Brain microvascular endothelial cell (primary cell): Measurements from ENCODE around the gene METTL16.

Experiments used
- DNase-seq: peaks from one replicate; pipeline ENCODE4 v3.0.0-alpha.2; 2020
- H3K27ac ChIP-seq: fragments of 250-450 bp; sonication (Bioruptor Pico); 2 replicates; pipeline ENCODE4 v1.5.1; 2020; ENCODE audit warnings: mild to moderate bottlenecking, moderate library complexity
- H3K27me3 ChIP-seq: fragments of 250-450 bp; sonication (Bioruptor Pico); replicated peaks from 2 replicates; pipeline ENCODE4 v1.5.1; 2020; ENCODE audit warnings: mild to moderate bottlenecking
- H3K36me3 ChIP-seq: fragments of 250-450 bp; sonication (Bioruptor Pico); replicated peaks from 2 replicates; pipeline ENCODE4 v1.5.1; 2020; ENCODE audit warnings: mild to moderate bottlenecking
- H3K4me3 ChIP-seq: 2 replicates; pipeline ENCODE4 v1.5.1; 2011; ENCODE audit warnings: low read depth, mild to moderate bottlenecking, control low read depth, low read length, moderate library complexity
- in situ Hi-C: cut with HindIII; loops from 2 replicates; pipeline ENCODE4 v1.10.0; 2017; ENCODE audit warnings: low sequenced_read_pairs, low pct_ligation_motif_present
- TF ChIP-seq, protein P1 (sequence below): IDR thresholded peaks from 2 replicates; pipeline ENCODE4 v1.5.1; 2011; ENCODE audit warnings: low read depth, mild to moderate bottlenecking, moderate library complexity, low read length, control low read depth, inconsistent platforms; ENCODE audit errors: missing control alignments

The METTL16 gene

DNA sequence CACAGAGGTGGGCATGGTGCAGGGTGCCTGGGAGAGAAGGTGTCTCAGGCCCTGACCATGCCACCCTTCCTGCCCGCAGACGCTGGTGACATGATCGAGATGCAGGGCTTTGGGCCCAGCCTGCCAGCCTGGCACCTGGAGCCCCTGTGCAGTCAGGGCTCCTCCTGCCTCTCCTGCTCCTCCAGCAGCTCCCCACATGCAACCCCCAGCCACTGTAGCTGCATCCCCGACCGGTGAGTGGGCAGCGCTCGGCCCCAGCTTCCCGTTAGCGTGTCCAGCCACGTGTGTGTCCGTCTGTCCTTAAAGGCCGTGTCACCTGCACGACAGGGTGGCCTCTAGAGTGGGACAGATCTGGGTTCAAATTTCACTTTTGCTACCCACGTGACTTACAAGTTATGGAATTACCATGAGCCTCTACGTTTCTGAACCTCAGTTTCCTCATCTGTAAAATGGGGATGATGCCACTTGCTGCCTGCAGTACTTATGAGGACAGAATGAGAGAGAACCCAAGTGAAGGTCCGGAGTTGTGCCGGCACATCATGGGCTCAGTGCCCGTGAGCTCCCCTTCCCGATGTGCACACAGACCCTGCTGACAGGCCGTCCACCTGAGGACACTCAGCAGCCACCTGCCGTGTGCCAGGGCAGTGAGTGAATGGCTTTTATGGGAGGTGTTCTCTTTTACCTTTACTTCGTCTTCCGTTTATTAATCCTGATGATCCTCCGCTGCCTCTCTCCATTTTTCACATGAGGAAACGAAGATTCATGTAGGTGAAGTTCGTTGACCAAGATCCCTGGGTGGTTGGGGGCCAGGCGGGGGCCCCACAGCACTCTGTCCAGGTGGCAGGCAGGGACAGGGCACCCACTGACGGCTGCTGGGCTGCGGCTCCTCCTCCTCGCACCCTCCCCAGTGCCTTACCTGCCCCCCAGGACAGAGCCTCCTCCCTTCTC lies 140.2 kb downstream of the METTL16 start:
- TF ChIP-seq, protein P1, sequence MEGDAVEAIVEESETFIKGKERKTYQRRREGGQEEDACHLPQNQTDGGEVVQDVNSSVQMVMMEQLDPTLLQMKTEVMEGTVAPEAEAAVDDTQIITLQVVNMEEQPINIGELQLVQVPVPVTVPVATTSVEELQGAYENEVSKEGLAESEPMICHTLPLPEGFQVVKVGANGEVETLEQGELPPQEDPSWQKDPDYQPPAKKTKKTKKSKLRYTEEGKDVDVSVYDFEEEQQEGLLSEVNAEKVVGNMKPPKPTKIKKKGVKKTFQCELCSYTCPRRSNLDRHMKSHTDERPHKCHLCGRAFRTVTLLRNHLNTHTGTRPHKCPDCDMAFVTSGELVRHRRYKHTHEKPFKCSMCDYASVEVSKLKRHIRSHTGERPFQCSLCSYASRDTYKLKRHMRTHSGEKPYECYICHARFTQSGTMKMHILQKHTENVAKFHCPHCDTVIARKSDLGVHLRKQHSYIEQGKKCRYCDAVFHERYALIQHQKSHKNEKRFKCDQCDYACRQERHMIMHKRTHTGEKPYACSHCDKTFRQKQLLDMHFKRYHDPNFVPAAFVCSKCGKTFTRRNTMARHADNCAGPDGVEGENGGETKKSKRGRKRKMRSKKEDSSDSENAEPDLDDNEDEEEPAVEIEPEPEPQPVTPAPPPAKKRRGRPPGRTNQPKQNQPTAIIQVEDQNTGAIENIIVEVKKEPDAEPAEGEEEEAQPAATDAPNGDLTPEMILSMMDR = no peak
- DNase-seq = no peak
- no peak overlapping the region for H3K4me3 ChIP-seq
- in situ Hi-C loops = no loop called here
- H3K36me3 ChIP-seq = peaks cover 5% of the 10 kb centered on the region
- no peak overlapping the region for H3K27ac ChIP-seq
- H3K27me3 ChIP-seq = no peaks in the 10 kb centered on the region

DNA sequence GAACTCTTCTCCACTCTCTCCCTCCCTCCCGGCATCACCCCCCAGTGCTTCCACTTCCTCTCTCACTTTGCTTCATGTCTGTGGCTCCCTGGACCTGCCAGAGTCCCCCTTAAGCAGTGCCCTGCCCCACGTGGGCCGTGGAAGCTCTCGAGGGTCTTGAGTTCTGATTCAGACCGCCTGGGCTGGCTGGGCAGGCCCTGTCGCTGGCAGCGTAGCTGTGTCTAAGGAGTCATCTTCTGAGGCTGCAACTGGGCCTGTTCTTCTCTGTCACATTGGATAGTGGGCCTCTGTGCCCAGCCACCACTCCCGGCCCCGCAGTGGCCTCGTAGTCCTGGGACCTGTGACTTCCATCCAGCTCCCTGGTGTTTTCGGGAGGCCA lies 141.5 kb downstream of the METTL16 start:
- in situ Hi-C loops = no loop called here
- H3K27me3 ChIP-seq = no peaks in the 10 kb centered on the region
- peaks cover 3% of the 10 kb centered on the region for H3K36me3 ChIP-seq
- no peak overlapping the region for H3K4me3 ChIP-seq
- TF ChIP-seq, protein P1 = no peak
- no peak overlapping the region for H3K27ac ChIP-seq
- DNase-seq = no peak

DNA sequence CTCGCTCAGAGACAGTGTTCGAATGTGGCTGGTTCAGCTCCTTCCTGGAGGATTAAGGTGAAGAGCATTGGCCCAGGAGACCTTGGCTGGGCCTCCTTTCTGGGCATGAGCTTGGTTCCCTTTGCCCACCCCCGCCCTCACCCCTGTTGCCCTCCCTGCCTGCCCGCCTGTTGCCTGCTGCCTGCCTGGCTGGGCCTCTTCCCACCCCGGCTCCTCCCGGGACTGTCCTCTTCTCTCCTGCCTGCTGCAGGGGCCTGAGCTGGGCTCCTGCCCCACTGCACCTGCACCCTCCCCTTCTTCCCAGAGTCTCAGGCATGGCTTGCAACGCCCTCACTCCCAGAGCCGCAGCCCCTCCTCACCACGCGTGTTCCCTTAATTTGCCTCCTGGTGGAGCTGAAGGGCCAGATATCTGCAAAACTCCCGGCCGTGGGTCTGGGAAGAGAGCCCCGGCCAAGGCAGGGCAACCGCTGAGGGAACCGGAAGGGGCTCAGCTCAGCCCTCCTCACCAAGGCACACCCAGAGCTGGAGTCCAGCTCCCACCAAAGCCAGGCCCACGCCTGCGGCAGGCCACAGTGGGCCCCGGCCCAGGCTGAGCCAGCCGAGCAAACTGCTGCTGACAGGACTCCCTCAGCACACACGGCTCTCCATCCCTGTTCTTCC lies 142.0 kb downstream of the METTL16 start:
- Histone ChIP-seq H3K27ac (no peak overlapping the region), H3K4me3 (no peak overlapping the region), H3K27me3 (no peaks in the 10 kb centered on the region), H3K36me3 (peaks cover 3% of the 10 kb centered on the region)
- in situ Hi-C loops = no loop called here
- TF ChIP-seq, protein P1 = peak; percentile 39
- no peak for DNase-seq

DNA sequence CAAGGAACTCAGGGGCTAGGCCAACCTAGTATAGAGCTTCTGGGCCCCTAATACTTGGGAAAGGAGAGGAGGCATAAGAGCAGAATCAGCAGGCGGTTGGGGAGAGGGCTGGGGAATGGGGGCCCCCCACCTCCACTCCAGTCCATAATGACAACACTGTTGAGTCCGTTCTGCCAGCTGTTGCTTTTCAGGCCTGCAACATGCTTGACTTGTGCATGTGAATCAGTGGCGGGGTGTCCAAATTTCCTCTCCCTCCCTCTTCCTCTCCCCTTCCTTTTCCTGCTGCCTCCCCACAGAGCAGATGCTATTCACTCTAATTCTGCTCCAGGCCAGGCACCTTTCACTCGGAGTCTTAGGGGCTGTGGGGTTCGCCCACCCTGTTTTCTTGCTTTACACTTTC lies 142.6 kb downstream of the METTL16 start:
- Histone ChIP-seq H3K27ac (no peak overlapping the region), H3K4me3 (no peak overlapping the region), H3K36me3 (peaks cover 5% of the 10 kb centered on the region), H3K27me3 (no peaks in the 10 kb centered on the region)
- DNase-seq = no peak
- in situ Hi-C loops = no loop called here
- TF ChIP-seq, protein P1 = no peak

DNA sequence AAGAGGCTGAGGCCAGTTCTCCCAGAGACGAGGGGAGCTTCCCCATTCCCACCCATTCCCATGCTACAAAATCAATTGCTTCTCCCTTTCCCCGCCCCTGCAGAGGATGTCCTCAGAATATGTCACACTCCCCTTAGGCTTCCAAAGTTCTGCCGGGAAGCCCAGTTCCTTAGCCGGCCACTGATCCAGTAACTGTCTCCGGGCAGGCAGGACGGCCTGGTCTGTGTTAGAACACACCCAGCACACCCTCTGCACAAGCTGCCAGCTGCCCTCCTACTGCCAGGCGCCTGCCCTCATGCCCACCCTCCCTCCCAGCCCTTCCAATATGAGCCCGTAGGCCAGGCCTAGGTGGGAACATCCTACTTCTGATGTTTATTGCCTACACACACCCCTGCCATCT lies 143.3 kb downstream of the METTL16 start:
- H3K4me3 ChIP-seq = no peak overlapping the region
- H3K27ac ChIP-seq = no peak overlapping the region
- DNase-seq = no peak
- H3K36me3 ChIP-seq = peaks cover 5% of the 10 kb centered on the region
- in situ Hi-C loops = no loop called here
- TF ChIP-seq, protein P1 = no peak
- H3K27me3 ChIP-seq = no peaks in the 10 kb centered on the region
